Right lobe of liver (tissue), 4 donors: ENCODE data around the gene NLN.

Experiments
- CTCF ChIP-seq, 4 donors: fragments of 200-600 bp in 3 of 4; fragments of 450-650 bp in 1 of 4; IDR thresholded peaks; one replicate each; pipeline versions ENCODE4 v1.5.1 to v1.8.0; 2016 to 2022; ENCODE audit warnings: antibody characterized with exemption in 4 of 4, mild to moderate bottlenecking in 2 of 4
- POLR2A ChIP-seq: fragments of 450-650 bp; IDR thresholded peaks from one replicate; pipeline ENCODE4 v1.6.1; 2017; ENCODE audit warnings: antibody characterized with exemption, mild to moderate bottlenecking
- donor health status: DM: no; HTN: no; CAD: no.
- donor health status: DM: no; HTN: no; CAD: no.
- donor health status: DM: no; HTN: yes; CAD: no.

- TF ChIP-seq POLR2A (no peak), CTCF (IDR thresholded peaks at IDR 0.05) (no peak)
Measured at GRCh38 chr5:65840071-65840470, 118.1 kb downstream of the NLN start.
